Activated CD8-positive, alpha-beta memory T cell treated with anti-CD3 and anti-CD28 coated beads for 36 hours (primary cell): ENCODE results near the gene SURF6. TPM values are rescaled to one million over a fixed set of nuclear protein-coding genes. Genes with fewer than 3 reads are reported as not detected.
"Not testable (repeated sequence)": the region's sequence is repeated elsewhere in the genome, so short reads cannot be mapped to it uniquely, and the experiment has no call there.

Experiments
- CTCF ChIA-PET: fragments of 350-600 bp; sonication (Branson Sonifier 250); formaldehyde crosslinking; loops from one replicate; lab custom pipeline; 2021; ENCODE audit warnings: antibody characterized with exemption; lab: Charles Lee
- POLR2A ChIA-PET: fragments of 350-600 bp; sonication (Branson Sonifier 250); formaldehyde crosslinking; loops from one replicate; lab custom pipeline; 2021; ENCODE audit warnings: antibody characterized with exemption; lab: Charles Lee
- total RNA-seq, 2 experiments: library from RNA; stranded (reverse); gene quantifications; one replicate each; pipeline ENCODE4 v1.2.3, GENCODE V29; 2021

The SURF6 gene
- total RNA-seq, 2 experiments from 2014 or later: 33.0 to 34.2 TPM

- ChIA-PET CTCF (interaction anchor here (0.9 to 1.5 kb wide), 3 partner anchors 9 to 34 kb away, joined by 3 to 4 read pairs (median 3); no protein-coding TSS in a partner anchor), POLR2A (no interaction called here)
Measured at GRCh38 chr9:133342570-133342969, 6.6 kb upstream of the SURF6 start.

GRCh38 chr9:133342069-133342406 is 6.0 kb upstream of the SURF6 start:
- ChIA-PET POLR2A (no interaction called here), CTCF (interaction anchor here (1.1 to 1.5 kb wide), 2 partner anchors 10 to 35 kb away, joined by 3 to 4 read pairs; no protein-coding TSS in a partner anchor)

- POLR2A ChIA-PET: no interaction called here
Measured at GRCh38 chr9:133341369-133342068, 5.5 kb upstream of the SURF6 start.

GRCh38 chr9:133340916-133341315 is 4.9 kb upstream of the SURF6 start:
- ChIA-PET CTCF (interaction anchor here (1.5 kb wide), 1 partner anchor 11 kb away, joined by 4 read pairs; no protein-coding TSS in a partner anchor), POLR2A (no interaction called here)

More at GRCh38 chr9:133341369-133342068, 5.5 kb upstream of the SURF6 start:
- CTCF ChIA-PET: interaction anchor here (1.1 to 1.5 kb wide), 2 partner anchors 10 to 35 kb away, joined by 3 to 4 read pairs; no protein-coding TSS in a partner anchor

GRCh38 chr9:133340256-133340655 is 4.3 kb upstream of the SURF6 start:
- POLR2A ChIA-PET: interaction anchor here (1.4 to 1.5 kb wide), 2 partner anchors 8 to 31 kb away, joined by 4 read pairs; partner anchors contain the start of genes MED22 and RPL7A
- CTCF ChIA-PET: interaction anchor here (1.3 to 1.7 kb wide), 3 partner anchors 9 to 146 kb away, joined by 3 to 4 read pairs (median 4); no protein-coding TSS in a partner anchor

- CTCF ChIA-PET: interaction anchor here (1.3 to 1.7 kb wide), 4 partner anchors 10 to 147 kb away, joined by 3 to 4 read pairs (median 4); no protein-coding TSS in a partner anchor
- POLR2A ChIA-PET: interaction anchor here (1.4 to 1.5 kb wide), 2 partner anchors 8 to 31 kb away, joined by 4 read pairs; partner anchors contain the start of genes MED22 and RPL7A
Measured at GRCh38 chr9:133339641-133340040, 3.7 kb upstream of the SURF6 start.

GRCh38 chr9:133334888-133335287 is 1.1 kb downstream of the SURF6 start:
- CTCF ChIA-PET: interaction anchor here (1.0 kb wide), 1 partner anchor 36 kb away, joined by 3 read pairs; no protein-coding TSS in a partner anchor

GRCh38 chr9:133334161-133334560 is 1.8 kb downstream of the SURF6 start:
- POLR2A ChIA-PET: no interaction called here
- CTCF ChIA-PET: no interaction called here

More at GRCh38 chr9:133334888-133335287, 1.1 kb downstream of the SURF6 start:
- POLR2A ChIA-PET: interaction anchor here (1.4 to 1.5 kb wide), 2 partner anchors 13 to 15 kb away, joined by 8 to 9 read pairs; partner anchors contain the start of genes MED22 and RPL7A

- POLR2A ChIA-PET: no interaction called here
- CTCF ChIA-PET: no interaction called here
Measured at GRCh38 chr9:133333566-133333965, 2.4 kb downstream of the SURF6 start.

GRCh38 chr9:133333011-133333410 is 3.0 kb downstream of the SURF6 start:
- POLR2A ChIA-PET: no interaction called here
- CTCF ChIA-PET: no interaction called here

GRCh38 chr9:133332381-133332730 is 3.6 kb downstream of the SURF6 start:
- ChIA-PET POLR2A (interaction anchor here (0.5 kb wide), 1 partner anchor 42 kb away, joined by 3 read pairs; no protein-coding TSS in a partner anchor), CTCF (no interaction called here)

GRCh38 chr9:133331641-133332380 is 4.2 kb downstream of the SURF6 start:
- ChIA-PET POLR2A (interaction anchor here (0.5 kb wide), 1 partner anchor 43 kb away, joined by 3 read pairs; no protein-coding TSS in a partner anchor), CTCF (interaction anchor here (2.5 kb wide), 1 partner anchor 144 kb away, joined by 8 read pairs; no protein-coding TSS in a partner anchor)

GRCh38 chr9:133331221-133331620 is 4.8 kb downstream of the SURF6 start:
- CTCF ChIA-PET: interaction anchor here (2.5 kb wide), 1 partner anchor 144 kb away, joined by 8 read pairs; no protein-coding TSS in a partner anchor

GRCh38 chr9:133329306-133330156 is 6.5 kb downstream of the SURF6 start:
- POLR2A ChIA-PET: not testable (repeated sequence)
- CTCF ChIA-PET: interaction anchor here (0.8 to 2.5 kb wide), 4 partner anchors 90 to 226 kb away, joined by 3 to 8 read pairs (median 4); no protein-coding TSS in a partner anchor

More at GRCh38 chr9:133331221-133331620, 4.8 kb downstream of the SURF6 start:
- POLR2A ChIA-PET: interaction anchor here (1.1 kb wide), 1 partner anchor 41 kb away, joined by 3 read pairs; no protein-coding TSS in a partner anchor

GRCh38 chr9:133327834-133328484 is 8.0 kb downstream of the SURF6 start:
- POLR2A ChIA-PET: no interaction called here
- CTCF ChIA-PET: no interaction called here

- CTCF ChIA-PET: not testable (repeated sequence)
Measured at GRCh38 chr9:133327021-133327420, 9.0 kb downstream of the SURF6 start.

GRCh38 chr9:133323991-133324703 is 11.8 kb downstream of the SURF6 start:
- ChIA-PET CTCF (no interaction called here), POLR2A (no interaction called here)

More at GRCh38 chr9:133327021-133327420, 9.0 kb downstream of the SURF6 start:
- POLR2A ChIA-PET: not testable (repeated sequence)
